Activated T-helper 1 cell treated with Interleukin-2 at 50 U/mL for 16 hours (primary cell): ENCODE measurements around the gene CFAP97D2.
A peak's percentile ranks its signal among the peaks of the same experiment; 100 is the strongest.
"Not testable (repeated sequence)": the region's sequence is repeated elsewhere in the genome, so short reads cannot be mapped to it uniquely, and the experiment has no call there.

Source experiments
- DNase-seq: peaks from one replicate; pipeline ENCODE4 v3.0.0-alpha.2; 2020; ENCODE audit warnings: low read depth

The CFAP97D2 gene

DNA sequence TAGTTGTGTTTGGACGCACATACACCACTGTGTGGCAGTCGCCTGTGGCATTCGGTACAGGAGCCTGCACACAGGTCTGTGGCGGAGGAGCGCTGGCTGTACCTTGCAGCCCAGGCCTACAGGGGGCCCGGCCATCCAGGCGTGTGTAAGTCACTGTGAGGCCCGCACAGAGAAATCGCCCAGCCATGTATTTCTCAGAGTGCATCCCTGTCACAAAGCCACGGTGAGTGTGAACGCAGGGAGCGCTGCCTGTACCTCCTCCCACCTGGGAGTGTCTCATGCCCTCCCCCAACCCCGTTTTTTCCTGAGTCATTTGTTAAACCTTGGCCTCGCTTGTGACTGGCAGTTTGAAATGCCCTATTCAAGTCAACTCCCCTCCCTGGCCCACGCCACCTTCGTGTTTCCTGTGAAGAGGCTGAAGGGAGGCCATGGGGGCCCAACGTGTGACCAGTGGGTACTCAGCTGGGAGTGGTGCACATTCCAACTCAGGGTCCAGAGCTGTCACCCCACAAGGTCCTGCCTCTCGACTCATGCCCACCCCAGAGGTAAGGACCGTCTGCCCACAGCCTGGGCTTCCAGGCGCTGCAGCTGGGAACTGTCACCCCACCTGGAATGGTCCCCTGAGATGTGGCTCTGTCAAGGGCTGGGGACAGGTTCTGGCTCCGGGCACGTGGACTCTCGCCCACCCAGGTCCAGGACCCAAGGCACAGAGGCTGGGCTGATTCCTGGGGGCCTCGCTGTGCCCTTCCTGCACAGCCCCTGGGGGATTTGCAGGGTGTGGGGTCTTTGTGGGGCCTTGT, 35.1 kb upstream of the CFAP97D2 start:
- peak; percentile 28 for DNase-seq

DNA sequence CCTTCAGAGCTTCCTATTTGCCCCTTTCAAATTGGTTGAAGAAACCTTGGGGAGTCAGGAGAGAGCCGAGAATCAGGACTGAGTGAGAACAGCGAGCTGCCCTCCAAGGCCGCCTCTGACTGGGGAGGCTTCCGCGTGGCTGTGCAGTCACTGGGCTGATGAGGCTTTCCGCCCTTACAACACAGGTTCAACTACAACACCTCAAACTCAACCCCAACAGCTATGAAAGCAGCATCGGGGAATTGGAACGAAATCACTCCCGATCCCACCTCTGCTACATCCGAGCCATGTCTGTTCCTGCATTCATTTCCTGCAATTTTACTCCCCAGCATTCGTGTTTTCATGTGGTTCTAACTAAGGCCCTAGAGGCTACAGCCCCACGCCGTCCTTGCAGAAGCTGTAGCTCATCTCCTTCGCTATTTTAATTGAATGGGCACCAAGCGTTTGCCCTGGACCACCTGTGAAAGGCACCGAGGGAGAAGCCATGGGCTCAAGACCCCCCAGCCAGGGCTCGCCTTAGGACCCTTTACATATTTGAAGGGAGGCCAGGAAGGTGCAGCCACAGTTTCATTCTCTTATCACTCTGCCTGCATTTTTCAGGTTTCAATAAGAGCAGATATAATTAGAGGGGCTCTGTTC, 34.3 kb upstream of the CFAP97D2 start:
- DNase-seq: no peak

DNA sequence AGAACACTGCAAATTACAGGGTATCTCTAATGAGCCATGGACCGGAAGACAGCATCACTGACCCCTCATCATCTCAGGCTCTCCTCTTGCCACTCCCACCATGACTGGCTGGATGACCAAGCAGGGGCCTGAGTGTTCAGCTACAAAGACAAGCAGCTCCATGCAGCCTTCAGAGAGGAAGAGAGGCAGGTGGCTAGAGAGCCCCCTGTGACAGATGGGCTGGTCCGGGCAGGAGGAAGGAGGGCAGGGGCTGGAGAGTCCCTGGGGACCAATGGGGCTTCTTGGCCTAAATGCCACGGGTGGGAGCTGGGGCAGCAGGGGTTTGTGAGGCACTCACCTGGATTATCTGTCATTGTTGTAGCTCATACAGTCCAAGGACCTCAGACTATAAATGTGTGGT, 33.8 kb upstream of the CFAP97D2 start:
- DNase-seq: no peak

DNA sequence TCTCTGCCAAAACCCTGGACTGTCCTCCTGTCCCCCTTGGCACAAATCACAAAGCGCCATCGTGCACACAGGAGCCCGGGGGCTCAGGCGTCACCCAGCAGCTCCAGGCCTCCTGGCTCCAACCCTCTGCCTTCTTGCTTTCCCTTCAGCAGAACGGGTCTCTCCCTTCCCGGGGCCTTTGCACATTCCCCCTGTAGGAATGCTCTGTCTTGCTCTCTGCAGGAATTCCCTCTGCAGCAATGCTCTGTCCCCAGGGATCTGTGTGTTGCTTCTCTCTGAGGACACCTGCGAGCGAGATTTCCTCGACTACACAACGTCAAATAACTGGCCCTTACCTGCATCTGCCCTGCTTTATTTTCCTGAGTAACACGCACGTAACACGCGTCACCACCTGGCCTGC, 33.3 kb upstream of the CFAP97D2 start:
- no peak for DNase-seq

DNA sequence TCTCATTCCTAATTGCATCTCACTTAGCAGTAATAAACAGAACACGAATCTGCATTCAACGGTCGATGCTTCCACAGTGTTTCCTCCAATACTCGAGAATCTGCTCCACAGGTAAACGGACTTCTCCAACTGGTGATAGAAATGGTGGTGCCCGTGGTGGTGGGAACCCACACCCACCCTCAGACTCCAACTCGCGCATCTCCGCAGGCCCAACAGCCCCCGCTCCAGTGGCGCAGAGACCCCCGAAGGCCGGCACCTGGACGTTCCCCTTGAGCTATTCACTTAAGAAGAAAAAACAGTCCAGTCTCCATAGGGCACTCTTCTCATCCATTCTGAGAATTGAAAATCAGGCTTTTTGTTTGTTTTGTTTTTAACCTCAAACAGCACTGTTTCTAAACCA, 32.9 kb upstream of the CFAP97D2 start:
- DNase-seq: no peak

DNA sequence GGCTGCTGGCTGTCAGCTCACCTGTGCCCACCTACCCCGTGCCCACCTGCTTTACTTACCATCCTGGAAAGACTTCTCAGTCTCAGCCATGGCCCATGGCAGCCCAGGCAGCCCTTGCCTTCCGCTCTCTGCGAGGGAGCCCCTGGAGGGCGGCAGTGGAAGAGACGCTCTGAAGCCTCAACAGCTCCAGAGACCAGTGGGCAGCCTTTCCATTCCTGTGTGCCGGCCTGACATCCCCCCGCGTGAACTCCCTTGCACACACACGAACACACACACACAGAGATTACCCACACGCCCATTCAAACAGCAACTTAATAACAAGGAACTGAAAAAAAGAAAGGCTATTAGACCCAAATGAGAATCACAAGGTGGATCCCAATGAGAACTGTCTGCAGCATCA, 32.4 kb upstream of the CFAP97D2 start:
- DNase-seq: no peak

DNA sequence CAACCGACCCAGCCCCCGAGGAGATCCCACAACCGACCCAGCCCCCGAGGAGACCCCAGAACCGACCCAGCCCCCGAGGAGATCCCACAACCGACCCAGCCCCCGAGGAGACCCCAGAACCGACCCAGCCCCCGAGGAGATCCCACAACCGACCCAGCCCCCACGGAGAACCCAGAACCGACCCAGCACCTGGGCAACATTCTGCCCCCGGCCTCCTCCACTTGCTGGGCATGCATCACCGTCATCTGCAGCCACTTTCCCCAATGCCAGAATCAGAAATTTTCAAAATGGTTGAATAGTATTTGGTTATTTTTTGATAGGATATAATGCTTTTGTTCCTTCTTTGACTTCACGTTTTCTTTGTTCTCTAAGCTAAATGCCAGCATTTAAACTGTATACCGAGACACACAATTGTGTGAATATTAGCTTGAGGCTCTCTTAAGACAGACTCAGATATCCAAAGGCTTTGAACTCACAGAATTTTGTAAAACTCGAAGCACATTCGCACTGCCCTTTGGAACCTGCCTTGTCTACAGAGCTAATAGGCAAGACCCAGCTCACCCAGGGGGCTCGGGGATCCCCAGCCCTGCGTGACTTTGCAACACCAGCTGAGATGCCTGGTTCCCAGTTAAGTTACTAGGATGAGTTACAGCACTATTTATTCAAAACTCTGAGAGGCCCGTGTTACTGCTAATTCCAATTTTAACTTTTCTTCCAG, 31.1 kb upstream of the CFAP97D2 start:
- DNase-seq: no peak

DNA sequence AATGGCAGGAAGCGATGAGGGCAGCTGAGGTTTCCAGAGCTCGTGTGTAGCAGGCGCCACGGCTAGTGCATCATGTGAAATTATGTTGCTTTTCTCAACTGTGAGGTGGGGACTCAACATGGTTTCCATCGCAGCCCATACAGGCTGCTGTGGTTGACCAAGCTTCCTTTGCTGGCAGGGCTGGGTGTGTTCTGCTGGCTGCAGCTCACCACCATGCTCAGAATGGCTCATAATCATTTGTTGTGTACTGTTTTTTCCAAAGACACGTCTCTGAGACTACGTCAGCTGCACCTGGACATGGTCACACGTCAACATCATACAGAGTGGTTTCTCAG, 30.6 kb upstream of the CFAP97D2 start:
- DNase-seq: peak; percentile 80

DNA sequence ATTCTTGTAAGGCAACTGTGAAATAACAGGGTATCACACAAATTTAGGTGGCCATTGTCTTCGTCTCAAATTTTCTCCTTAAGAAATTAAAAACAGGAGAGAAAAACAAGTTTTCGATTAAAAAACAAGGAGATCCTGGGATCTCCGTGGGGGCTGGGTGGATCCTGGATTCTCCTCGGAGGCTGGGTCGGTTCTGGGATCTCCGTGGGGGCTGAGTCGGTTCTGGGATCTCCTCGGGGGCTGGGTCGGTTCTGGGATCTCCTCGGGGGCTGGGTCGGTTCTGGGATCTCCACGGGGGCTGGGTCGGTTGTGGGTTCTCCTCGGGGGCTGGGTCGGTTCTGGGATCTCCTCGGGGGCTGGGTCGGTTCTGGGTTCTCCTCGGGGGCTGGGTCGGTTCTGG, 30.2 kb upstream of the CFAP97D2 start:
- not testable (repeated sequence) for DNase-seq

DNA sequence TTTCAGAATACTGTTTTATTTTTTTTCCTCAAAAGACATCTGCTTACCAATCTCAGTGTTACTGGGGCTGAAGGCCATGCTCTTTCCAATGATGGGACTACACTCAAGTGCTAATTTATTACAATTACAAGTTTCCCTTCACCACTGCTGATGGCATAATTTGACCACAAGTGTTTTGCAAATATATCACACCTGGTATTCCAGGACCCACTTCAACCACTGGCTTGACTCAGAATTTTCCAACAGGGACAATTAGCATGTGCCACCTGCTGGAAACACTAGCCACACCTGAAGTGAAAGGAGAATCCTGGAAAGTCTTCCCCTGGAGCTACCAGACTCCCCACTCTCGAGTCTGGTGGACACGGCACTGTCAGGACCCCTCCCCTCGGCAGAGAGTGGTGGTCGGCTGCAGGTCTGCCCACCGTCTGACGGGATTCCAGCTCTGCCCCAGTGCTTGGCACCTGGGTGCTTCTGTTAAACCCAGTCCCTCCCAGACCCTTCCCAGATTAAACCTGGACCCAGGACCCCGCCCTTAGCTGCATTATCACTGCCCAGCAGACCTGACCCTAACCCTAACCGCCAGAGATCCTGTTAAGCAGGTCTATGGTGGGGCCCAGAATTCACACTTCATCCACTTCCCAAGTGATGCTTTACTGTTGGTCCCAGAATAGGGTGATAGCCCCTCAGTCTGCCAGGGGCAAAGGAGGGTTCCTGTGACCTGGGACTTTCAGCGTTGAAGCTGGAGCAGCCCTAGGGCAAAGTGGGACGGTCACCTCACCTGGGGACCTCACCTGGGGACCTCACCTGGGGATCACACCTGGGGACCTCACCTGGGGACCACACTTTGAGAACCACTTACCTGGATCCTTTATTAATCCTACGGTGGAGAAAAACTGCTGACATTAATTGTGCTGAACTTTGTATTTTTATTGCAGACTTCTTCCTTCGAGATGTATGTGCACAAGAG, 29.0 kb upstream of the CFAP97D2 start:
- DNase-seq: no peak

DNA sequence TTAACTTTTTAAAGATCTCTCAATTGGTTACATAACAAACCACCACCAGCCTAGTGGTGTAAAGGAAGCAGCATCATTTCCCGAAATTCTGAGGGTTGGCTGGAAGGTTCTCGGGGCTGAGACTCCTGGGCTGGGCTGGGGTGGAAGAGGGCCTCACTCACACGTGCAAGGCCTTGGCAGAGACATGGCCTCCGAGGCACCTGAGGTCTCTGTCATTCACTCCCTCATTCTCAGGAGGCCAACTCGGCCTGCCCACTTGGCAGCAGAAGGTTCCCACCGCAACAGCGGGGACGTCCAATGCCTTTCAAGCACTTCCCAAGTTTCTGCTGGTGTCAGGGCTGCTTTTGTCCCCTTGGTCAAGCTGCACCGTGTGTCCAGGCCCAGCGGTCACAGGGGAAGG, 28.0 kb upstream of the CFAP97D2 start:
- DNase-seq: no peak

DNA sequence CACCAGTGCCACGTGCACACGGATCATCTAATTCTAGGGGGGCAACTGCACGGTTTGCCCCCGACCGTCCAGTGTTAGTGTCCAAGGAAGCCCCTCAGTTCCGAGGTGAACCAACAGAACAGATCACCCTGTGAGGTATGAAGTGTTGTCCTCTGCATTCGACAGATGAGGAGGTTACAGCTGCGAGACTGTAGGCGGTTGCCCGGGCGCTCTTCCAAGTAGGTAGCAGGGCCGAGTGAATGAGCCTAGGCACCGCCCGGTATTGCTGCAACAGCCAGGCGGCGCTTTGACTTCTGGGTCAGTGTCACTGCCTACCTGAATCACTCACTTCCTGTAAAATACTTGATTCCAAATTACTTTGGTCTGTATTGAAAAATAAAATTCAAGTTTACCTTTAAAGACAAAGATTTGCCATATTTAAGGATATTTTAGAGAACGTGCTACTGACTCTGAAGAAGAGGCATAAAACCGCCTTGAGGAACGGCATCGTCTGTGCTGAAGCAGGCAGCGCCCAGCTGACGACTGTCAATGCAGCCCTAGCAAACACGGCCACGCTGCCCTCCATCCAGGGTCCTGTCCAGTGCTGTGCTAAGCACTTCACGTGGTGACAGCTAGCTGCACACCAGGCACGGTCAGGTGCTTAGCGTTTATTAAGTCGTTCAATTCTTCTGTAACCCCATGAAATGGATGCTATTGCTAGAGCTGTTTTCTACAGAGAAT, 27.3 kb upstream of the CFAP97D2 start:
- DNase-seq: peak; percentile 50

DNA sequence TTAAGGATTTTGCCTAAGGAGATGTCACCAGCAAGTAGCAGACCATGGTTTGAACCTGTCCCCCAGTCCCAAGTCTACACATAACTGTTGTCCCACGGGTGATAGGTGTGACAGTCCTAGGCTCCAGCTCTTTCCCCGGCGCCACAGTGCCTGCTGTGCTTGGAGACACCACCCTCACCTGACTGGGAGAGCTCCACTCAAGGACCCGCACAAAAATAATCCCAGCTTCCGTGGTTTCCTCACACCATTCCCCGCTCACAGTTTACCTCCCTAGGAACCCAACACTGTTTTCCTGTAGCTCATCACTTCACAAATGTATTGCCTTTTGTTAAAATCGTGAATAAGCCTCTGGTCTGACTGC, 26.8 kb upstream of the CFAP97D2 start:
- no peak for DNase-seq

DNA sequence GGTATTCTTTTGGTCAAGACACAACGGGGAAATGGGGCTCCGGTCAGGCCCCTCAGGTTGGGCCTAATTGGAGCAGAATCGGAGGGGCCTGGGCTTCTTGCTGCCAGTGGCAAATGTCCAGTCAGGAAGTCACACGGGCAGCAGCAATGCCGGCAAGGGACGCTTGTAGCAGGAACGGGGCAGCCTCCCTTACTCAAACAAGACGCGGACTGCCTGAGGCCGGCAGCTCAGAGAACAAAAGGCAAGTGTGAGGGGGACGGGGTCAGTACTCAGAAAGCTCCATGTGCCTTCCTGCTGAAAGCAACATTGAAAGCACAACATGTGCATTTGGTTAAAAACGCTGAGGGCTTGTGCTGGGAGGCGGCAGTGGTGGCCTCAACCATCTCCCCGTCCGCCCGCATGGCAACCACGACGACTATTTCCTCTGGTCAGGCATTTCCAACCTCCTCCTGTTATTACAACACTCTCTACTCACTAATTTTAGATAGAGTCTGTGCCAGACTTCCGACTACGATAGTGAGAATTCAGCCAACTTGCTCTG, 26.2 kb upstream of the CFAP97D2 start:
- no peak for DNase-seq

DNA sequence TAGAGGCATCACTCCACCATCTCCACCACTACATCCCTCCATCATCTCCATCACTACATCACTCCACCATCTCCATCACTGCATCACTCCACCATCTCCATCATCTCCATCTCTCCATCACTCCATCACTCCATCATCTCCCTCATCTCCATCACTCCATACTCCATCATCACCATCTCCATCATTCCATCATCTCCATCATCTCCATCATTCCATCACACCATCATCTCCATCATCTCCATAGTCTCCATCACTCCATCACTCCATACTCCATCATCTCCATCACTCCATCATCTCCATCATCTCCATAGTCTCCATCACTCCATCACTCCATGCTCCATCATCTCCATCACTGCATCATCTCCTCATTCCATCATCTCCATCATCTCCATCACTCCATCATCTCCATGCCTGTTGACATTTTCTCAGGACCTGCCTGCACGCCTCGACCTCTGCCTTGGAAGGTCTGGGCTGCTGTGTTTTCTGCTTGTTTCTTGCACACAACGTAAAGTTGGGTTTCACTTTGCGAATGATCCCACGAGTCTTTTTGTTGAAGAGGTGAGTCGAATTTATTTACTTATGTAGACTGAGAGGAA, 25.5 kb upstream of the CFAP97D2 start:
- DNase-seq: no peak

DNA sequence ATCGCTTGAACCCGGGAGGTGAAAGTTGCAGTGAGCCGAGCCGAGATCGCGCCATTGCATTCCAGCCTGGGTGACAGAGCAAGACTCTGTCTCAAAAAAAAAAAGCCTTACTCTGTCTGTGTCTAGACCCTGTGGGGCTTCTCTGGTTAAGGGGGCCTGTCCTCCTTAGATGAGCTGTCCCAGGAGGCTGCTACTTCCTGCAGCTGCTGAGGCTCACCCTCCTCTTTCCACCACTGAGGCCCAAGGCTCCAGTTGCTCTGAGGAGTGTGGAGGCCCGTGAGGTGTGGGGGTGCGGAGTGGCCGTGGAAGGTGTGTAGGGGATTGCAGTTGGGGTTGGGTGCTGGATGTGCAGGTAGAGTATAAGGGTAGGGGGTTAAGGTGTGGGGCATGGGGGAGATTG, 24.6 kb upstream of the CFAP97D2 start:
- DNase-seq: no peak

DNA sequence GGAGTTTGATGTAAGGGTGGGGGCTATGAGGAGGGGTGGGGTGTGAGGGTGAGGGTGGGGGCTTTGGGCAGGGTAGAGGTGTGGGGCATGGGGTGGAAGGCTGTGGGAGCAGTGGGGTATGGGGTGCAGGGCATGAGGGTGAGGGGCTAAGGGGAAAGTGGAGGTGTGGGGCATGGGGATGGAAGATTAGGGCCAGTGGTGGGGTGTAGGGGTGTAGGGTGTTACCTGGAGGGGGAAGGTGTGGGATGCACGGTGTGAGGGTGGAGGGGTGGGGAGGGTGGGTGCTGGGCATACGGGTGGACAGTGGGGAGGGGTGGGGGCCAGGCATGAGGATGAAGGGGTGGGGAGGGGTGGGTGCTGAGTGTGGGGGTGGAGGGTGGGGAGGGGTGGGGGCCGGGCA, 23.7 kb upstream of the CFAP97D2 start:
- no peak for DNase-seq

DNA sequence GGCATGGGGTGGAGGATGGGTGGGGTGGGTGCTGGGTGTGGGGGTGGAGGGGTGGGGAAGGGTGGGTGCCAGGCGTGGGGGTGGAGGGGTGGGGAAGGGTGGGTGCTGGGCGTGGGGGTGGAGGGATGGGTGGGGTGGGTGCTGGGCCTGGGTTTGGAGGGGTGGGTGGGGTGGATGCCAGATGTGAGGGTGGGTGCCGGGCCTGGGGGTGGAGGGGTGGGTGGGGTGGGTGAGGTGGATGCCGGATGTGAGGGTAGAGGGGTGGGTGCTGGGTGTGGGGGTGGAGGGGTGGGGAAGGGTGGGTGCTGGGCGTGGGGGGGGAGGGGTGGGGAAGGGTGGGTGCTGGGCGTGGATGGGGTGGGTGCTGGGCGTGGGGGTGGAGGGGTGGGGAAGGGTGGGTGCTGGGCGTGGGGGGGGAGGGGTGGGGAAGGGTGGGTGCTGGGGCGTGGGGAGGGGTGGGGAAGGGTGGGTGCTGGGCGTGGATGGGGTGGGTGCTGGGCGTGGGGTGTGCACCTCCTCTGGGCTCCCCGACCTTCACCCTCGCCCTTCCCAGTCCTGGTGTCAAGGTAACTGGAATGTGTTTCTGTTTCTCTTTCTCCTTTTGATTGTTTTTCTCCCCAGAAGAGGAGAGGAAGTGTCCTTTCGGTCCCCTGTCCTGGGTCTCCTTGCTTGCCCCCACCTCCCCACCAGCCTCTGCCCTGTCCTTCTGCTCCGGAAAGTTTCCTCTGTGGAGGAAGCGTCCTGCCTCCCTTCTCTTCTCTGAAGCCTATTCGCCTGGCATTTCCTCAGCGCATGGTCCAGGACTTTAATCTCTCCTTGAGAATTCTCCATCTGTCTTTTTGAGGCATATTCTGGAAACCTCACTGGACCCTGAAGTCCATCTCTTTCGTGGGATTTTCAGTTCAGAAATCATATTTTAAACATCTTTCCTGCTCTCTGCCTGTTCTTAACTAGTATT, 22.9 kb upstream of the CFAP97D2 start:
- no peak for DNase-seq

DNA sequence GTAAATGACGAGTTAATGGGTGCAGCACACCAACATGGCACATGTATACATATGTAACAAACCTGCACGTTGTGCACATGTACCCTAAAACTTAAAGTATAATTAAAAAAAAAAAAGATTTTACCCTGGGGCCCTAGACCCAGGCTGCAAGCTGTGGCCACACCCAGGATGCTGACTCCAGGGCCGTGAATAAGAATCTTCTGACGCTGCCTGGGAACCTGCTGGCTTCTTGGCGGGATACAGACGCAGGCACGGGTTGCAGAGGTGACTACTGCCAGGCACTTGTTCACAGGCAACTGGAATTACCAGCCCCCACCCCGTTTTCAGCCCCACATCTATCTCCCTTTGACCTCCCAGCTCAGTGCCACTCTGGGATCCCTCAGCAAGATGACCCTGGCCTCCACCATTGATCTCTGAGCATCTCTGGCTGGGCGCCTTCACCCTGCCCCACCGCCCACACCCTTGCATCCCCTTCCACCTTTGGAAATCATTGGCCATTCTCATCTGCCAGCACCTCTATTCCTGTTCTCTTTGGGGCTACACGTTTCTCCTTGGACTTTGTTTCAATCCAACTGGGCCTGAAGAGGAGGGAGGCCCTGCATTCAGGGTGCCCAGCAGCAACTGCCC, 21.1 kb upstream of the CFAP97D2 start:
- no peak for DNase-seq
